Upper lobe of left lung (tissue), 6 donors: ENCODE measurements around the gene GADD45G. TPM values are rescaled to one million over a fixed set of nuclear protein-coding genes. Genes with fewer than 3 reads are reported as not detected.

ENCODE experiments used
- ATAC-seq, 2 donors: fragments of 200-7000 bp; cut with Tn5 transposase; one replicate each; pipeline ENCODE4 v1.9.1; 2022; ENCODE audit warnings: mild to moderate bottlenecking in 2 of 2, moderate library complexity in 2 of 2; ENCODE audit not compliant: low FRiP score in 2 of 2
- DNase-seq, 2 donors: peaks; one replicate each; pipeline ENCODE4 v3.0.0-alpha.2; 2019 to 2020
- H3K27ac ChIP-seq, 4 donors: fragments of 200-600 bp; sonication (generic); one replicate each; pipeline ENCODE4 v1.5.1; 2016 to 2019
- H3K27me3 ChIP-seq, 4 donors: fragments of 200-600 bp; sonication (generic); one replicate each; pipeline ENCODE4 v1.5.1; 2017 to 2019
- H3K36me3 ChIP-seq, 4 donors: fragments of 200-600 bp; sonication (generic); one replicate each; pipeline ENCODE4 v1.5.1; 2016 to 2019
- H3K4me1 ChIP-seq, 4 donors: fragments of 200-600 bp; sonication (generic); one replicate each; pipeline ENCODE4 v1.5.1; 2018 to 2019
- H3K4me3 ChIP-seq, 4 donors: fragments of 200-600 bp; sonication (generic); one replicate each; pipeline ENCODE4 v1.5.1; 2017 to 2019; ENCODE audit warnings: mild to moderate bottlenecking in 2 of 4, moderate library complexity in 1 of 4
- H3K9me3 ChIP-seq, 4 donors: fragments of 200-600 bp; sonication (generic); one replicate each; pipeline ENCODE4 v1.5.1; 2018 to 2019
- EP300 ChIP-seq, 4 donors: sonication (generic); formaldehyde crosslinking; IDR thresholded peaks; one replicate each; pipeline ENCODE4 v1.5.1; 2017; ENCODE audit warnings: antibody characterized with exemption in 4 of 4, control low read depth in 2 of 4
- POLR2A ChIP-seq, 4 donors: fragments of 450-650 bp; IDR thresholded peaks; one replicate each; pipeline ENCODE4 v1.5.1; 2016 to 2017; ENCODE audit warnings: antibody characterized with exemption in 4 of 4, mild to moderate bottlenecking in 2 of 4
- POLR2AphosphoS5 ChIP-seq, 2 donors: sonication (generic); formaldehyde crosslinking; IDR thresholded peaks; one replicate each; pipeline ENCODE4 v1.5.1; 2017; ENCODE audit warnings: antibody characterized with exemption in 2 of 2
- WGBS, 2 donors: methylation state at CpG; one replicate each; pipeline ENCODE4 v1.1.5; 2017 to 2018; 5-methylcytosine and 5-hydroxymethylcytosine counted together
- total RNA-seq, 6 donors: library from RNA; depleted of rRNA in 4 of 6; stranded (reverse); fragments of >200 nt in 4 of 6; gene quantifications; one replicate each; pipeline versions ENCODE4 v1.1.0 to v1.2.1, GENCODE V29; 2016 to 2021
- TF ChIP-seq, protein P1 (sequence below), 6 experiments: fragments of 450-650 bp in 4 of 6; fragments of 200-600 bp in 2 of 6; sonication (generic) in 2 of 6; IDR thresholded peaks; one replicate each; pipeline ENCODE4 v1.5.1; 2016 to 2019; ENCODE audit warnings: antibody characterized with exemption in 6 of 6
- donor health status: DM: no; HTN: no; CAD: no; lungs with moderate emphysema.
- donor health status: DM: no; HTN: yes; CAD: no; lungs with severe emphysema.

GADD45G gene
- total RNA-seq, 6 donors from 2014 or later = 12.6 to 46.1 (median 20.1) TPM

DNA sequence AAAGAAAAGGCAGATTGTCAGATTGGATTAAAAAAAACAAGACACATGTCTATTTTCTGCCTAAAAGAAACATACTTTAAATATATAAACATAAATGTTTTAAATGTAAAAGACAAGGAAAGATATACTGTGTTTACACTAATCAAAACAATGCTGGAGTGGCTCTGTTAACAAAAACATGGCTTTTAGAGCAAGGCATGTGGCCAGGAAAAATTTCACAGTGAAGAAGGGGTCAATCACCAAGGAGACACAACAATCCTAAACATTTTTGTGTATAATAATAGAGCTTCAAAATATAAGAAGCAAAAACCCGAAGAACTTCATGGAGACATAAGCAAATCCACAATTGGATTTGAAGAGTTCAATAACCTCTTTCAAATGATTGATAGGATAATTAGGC lies 18.5 kb upstream of the GADD45G start:
- no peak for DNase-seq
- WGBS, 2 donors = 51 to 65% methylated on average over 1 of the region's 1 CpG

DNA sequence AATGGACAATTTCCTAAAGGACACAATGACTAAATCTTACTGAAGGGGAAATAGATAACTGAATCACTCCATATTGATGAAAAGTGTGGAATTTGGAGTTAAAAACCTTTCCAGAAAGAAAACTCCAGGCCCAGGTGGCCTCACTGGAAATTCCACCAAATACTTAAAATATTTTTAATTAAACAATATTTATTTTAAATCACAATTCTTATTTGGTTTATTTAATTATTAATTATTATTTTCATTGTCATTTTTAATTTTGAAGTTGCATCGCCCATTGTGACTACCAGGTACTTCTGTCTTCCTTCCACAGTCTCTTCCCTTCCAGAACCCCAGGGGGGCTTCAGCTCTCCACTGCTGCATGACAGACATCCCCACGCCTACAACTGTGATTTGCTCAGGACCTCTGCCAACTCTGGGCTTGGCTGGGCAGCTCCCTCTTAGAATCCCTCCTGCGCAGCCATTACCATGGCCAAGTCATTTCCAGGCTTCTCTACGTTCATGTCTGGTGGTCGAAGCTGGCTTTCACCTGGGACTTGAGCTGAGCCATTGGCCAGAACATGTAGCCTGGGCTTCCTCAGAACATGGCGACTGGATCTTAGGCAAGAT lies 16.4 kb upstream of the GADD45G start:
- no peak for ATAC-seq
- Histone ChIP-seq H3K27ac (no peak overlapping the region), H3K4me1 (no peaks in the 10 kb centered on the region), H3K36me3 (no peaks in the 10 kb centered on the region), H3K4me3 (no peak overlapping the region), H3K27me3 (no peaks in the 10 kb centered on the region), H3K9me3 (no peaks in the 10 kb centered on the region)
- WGBS, 2 donors = 93% methylated on average over 6 of the region's 6 CpGs
- TF ChIP-seq POLR2AphosphoS5 (IDR thresholded peaks at IDR 0.05) (no peak), EP300 (IDR thresholded peaks at IDR 0.05) (no peak), POLR2A (IDR thresholded peaks at IDR 0.05) (no peak)
- TF ChIP-seq, protein P1, sequence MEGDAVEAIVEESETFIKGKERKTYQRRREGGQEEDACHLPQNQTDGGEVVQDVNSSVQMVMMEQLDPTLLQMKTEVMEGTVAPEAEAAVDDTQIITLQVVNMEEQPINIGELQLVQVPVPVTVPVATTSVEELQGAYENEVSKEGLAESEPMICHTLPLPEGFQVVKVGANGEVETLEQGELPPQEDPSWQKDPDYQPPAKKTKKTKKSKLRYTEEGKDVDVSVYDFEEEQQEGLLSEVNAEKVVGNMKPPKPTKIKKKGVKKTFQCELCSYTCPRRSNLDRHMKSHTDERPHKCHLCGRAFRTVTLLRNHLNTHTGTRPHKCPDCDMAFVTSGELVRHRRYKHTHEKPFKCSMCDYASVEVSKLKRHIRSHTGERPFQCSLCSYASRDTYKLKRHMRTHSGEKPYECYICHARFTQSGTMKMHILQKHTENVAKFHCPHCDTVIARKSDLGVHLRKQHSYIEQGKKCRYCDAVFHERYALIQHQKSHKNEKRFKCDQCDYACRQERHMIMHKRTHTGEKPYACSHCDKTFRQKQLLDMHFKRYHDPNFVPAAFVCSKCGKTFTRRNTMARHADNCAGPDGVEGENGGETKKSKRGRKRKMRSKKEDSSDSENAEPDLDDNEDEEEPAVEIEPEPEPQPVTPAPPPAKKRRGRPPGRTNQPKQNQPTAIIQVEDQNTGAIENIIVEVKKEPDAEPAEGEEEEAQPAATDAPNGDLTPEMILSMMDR (IDR thresholded peaks at IDR 0.05) = no peak
- DNase-seq = no peak

More for the DNA sequence above, 18.5 kb upstream of the GADD45G start:
- H3K4me1 ChIP-seq = no peaks in the 10 kb centered on the region
- ATAC-seq = no peak
- H3K27ac ChIP-seq = no peak overlapping the region
- no peaks in the 10 kb centered on the region for H3K27me3 ChIP-seq
- no peaks in the 10 kb centered on the region for H3K36me3 ChIP-seq
- H3K9me3 ChIP-seq = no peaks in the 10 kb centered on the region
- no peak overlapping the region for H3K4me3 ChIP-seq
- no peak for TF ChIP-seq POLR2A (IDR thresholded peaks at IDR 0.05)
- TF ChIP-seq, protein P1 (IDR thresholded peaks at IDR 0.05) = no peak
- no peak for TF ChIP-seq POLR2AphosphoS5 (IDR thresholded peaks at IDR 0.05)
- TF ChIP-seq EP300 (IDR thresholded peaks at IDR 0.05) = no peak

DNA sequence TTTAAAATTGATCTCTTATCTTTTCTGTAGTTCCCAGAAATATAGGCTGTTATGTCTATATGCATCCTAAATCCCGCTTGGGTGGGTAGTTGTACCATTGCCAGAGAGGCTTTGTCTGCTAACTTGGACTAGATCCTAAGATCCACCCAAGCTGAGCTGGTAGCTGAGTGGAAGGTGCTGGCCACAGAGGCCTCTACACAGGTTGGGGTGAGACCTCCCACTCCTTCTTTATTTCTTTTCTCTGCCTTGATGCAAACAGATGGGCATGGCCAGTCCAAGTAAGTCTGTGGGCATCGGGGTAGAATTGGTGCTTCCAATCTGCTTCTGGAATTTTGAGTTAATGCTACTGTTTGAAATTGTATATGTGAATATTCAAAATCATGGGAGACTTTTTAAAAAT lies 14.4 kb upstream of the GADD45G start:
- H3K27ac ChIP-seq = no peak overlapping the region
- 89 to 95% methylated on average over 2 of the region's 2 CpGs for WGBS, 2 donors

DNA sequence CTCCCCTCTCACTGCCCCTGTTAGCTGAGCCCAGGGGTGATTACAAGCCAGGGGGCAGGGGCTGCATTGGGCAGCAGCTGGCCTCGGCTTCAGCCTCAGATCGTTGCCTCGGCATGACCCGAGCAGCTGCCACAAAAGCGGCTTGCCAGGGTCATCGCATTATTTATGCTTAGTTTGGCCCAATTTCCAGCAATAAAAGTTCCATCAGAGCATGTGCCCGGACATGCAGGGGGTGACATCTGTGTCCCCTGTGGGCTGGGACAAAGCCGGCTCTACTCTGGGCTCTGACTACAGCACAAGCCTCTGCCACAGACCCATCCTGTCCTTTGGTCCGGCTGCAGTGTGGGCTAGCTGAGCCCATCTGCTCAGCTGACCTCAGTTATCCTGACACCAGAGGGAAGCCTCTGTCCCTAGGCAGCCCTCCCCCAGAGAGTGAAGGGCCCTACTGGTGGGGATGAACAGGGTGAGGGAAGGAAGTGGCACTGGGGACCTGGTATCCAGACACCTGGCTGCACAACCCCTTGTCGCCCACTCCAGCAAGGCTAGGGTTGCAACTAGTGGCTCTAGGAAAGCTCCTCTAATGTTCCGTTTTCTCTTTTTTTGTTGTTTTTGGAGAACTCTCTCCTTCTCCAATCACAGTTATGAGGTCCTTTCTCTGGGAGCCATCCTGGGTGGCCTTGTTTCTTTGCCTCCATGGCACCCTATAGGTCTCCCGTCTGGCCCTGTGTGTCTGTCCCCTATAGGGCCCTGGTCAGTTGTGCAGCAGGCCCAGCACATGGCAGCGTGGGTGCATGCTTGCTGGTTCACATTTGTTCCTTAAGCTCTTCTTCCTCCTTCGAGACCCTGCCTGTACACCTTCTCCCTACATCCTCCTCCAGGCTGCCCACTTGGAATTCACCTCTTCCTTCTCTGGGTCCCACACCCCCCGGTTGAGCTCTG lies 13.3 kb upstream of the GADD45G start:
- H3K27ac ChIP-seq = no peak overlapping the region
- no peaks in the 10 kb centered on the region for H3K9me3 ChIP-seq
- TF ChIP-seq POLR2AphosphoS5 (IDR thresholded peaks at IDR 0.05) (no peak), POLR2A (IDR thresholded peaks at IDR 0.05) (no peak), EP300 (IDR thresholded peaks at IDR 0.05) (no peak)
- TF ChIP-seq, protein P1 (IDR thresholded peaks at IDR 0.05) = no peak
- DNase-seq = no peak
- WGBS, 2 donors = 76 to 77% methylated on average over 12 to 15 of the region's 15 CpGs
- no peaks in the 10 kb centered on the region for H3K36me3 ChIP-seq
- ATAC-seq = no peak
- no peaks in the 10 kb centered on the region for H3K4me1 ChIP-seq
- no peaks in the 10 kb centered on the region for H3K27me3 ChIP-seq
- no peak overlapping the region for H3K4me3 ChIP-seq

More for the DNA sequence above, 14.4 kb upstream of the GADD45G start:
- H3K4me1 ChIP-seq = no peaks in the 10 kb centered on the region
- H3K27me3 ChIP-seq = no peaks in the 10 kb centered on the region
- ATAC-seq (no peak), DNase-seq (no peak)
- no peaks in the 10 kb centered on the region for H3K36me3 ChIP-seq
- H3K4me3 ChIP-seq = no peak overlapping the region
- TF ChIP-seq, protein P1 (IDR thresholded peaks at IDR 0.05) = no peak
- TF ChIP-seq EP300 (IDR thresholded peaks at IDR 0.05) = no peak
- H3K9me3 ChIP-seq = no peaks in the 10 kb centered on the region
